ENCODE measurements around the gene ADAD1.

ADAD1 gene

GRCh38 chr4:122476126-122476525, 97.3 kb downstream of the ADAD1 start:
- TF ChIP-seq CTCF (conservative IDR thresholded peaks at IDR 0.05; ENCODE audit: low read depth, low read length), result no peak
- no peak for DNase-seq (ENCODE audit: low read depth)
- H3K4me3 ChIP-seq (ENCODE audit: low read depth, low read length), result no peak overlapping the region

- no peak for DNase-seq (ENCODE audit: low read depth)
- TF ChIP-seq CTCF (conservative IDR thresholded peaks at IDR 0.05; ENCODE audit: low read depth, low read length), result no peak
- H3K4me3 ChIP-seq (ENCODE audit: low read depth, low read length), result no peak overlapping the region
These were observed 97.9 kb downstream of the ADAD1 start for GRCh38 chr4:122476745-122477144.

Data from choroid plexus epithelial cell (primary cell).